Measurements from ENCODE around the gene EPB41L1. TPM values are rescaled to one million over a fixed set of nuclear protein-coding genes. Genes with fewer than 3 reads are reported as not detected.

EPB41L1 gene
- total RNA-seq, 1 experiment from 2014 or later, result 134 TPM

DNA sequence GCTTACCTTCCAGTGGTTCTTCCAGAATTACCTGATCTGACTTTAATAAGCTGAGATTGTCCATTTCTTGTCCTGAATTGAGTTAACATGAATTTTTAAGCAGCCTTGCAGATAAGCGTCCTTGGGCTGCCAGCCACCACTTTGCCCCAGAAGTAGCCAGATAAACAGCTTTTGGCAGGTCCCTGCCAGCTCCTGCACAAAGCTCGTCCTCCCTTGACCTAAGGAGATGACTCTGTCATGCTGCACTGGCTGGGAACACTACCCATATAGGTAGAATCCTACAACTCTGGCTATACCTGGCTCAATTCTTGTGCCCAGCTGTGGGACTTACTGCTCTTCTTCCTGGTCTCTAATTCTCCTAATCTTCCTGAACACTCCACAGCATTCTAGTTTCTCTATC lies 42.1 kb downstream of the EPB41L1 start:
- no peaks in the 10 kb centered on the region for H3K9me2 ChIP-seq (ENCODE audit: insufficient read depth)
- BruUV-seq (replicated peaks), result no TSS peak
- ChIA-PET POLR2A (ENCODE audit: unreplicated experiment) (interaction anchor here (0.5 to 0.6 kb wide), 2 partner anchors 75 to 454 kb away, joined by 3 to 4 read pairs; partner anchors contain the start of gene RBM39), CTCF (interaction anchor here (0.5 kb wide), 1 partner anchor 663 kb away, joined by 9 read pairs; no protein-coding TSS in a partner anchor)
- DNase-seq, result no peak
- H3K27me3 ChIP-seq (ENCODE audit: insufficient read depth, low read depth), result no peaks in the 10 kb centered on the region
- no peak for TF ChIP-seq EZH2 (IDR thresholded peaks at IDR 0.05; ENCODE audit: low read depth)
- TF ChIP-seq, protein P1, sequence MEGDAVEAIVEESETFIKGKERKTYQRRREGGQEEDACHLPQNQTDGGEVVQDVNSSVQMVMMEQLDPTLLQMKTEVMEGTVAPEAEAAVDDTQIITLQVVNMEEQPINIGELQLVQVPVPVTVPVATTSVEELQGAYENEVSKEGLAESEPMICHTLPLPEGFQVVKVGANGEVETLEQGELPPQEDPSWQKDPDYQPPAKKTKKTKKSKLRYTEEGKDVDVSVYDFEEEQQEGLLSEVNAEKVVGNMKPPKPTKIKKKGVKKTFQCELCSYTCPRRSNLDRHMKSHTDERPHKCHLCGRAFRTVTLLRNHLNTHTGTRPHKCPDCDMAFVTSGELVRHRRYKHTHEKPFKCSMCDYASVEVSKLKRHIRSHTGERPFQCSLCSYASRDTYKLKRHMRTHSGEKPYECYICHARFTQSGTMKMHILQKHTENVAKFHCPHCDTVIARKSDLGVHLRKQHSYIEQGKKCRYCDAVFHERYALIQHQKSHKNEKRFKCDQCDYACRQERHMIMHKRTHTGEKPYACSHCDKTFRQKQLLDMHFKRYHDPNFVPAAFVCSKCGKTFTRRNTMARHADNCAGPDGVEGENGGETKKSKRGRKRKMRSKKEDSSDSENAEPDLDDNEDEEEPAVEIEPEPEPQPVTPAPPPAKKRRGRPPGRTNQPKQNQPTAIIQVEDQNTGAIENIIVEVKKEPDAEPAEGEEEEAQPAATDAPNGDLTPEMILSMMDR (conservative IDR thresholded peaks at IDR 0.05), result no peak
- no peaks in the 10 kb centered on the region for H3K79me2 ChIP-seq (ENCODE audit: low read depth)
- H4K20me1 ChIP-seq (ENCODE audit: insufficient read depth), result no peaks in the 10 kb centered on the region
- no peaks in the 10 kb centered on the region for H3K4me1 ChIP-seq (replicated peaks; ENCODE audit: insufficient read depth)
- no peak overlapping the region for H3K27ac ChIP-seq
- no peaks in the 10 kb centered on the region for H3K36me3 ChIP-seq (ENCODE audit: low read depth)
- no peaks in the 10 kb centered on the region for H3F3A ChIP-seq (ENCODE audit: insufficient read depth, low read depth)
- H3K4me2 ChIP-seq, result no peak overlapping the region
- intact Hi-C loops (cut with micrococcal nuclease; ENCODE audit: unreplicated experiment), result no loop called here
- no peaks in the 10 kb centered on the region for H3K9me3 ChIP-seq (ENCODE audit: insufficient read depth, low read depth)
- no peak overlapping the region for H2AFZ ChIP-seq
- no peak overlapping the region for H3K4me3 ChIP-seq

DNA sequence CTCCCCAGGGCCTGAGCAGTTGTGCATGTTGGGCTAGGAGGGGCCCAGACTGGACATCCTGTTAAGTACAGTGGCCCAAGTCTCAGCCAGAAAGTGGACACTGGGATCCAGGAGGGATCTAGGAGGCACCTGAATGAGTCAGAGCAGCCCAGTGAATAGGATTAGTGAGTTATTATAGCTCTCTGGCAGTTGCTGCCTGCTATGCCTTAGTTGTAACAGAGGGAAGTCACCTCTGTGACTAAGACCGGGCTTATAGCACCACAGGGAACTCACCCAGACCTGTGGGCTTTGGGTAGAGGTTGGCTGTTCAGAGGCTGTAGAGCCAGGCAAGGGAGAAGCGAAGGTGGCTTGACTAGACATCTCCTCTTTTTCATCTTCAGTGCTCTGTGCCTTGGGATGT lies 42.7 kb downstream of the EPB41L1 start:
- intact Hi-C loops (cut with micrococcal nuclease; ENCODE audit: unreplicated experiment), result no loop called here
- CTCF ChIA-PET, result no interaction called here

DNA sequence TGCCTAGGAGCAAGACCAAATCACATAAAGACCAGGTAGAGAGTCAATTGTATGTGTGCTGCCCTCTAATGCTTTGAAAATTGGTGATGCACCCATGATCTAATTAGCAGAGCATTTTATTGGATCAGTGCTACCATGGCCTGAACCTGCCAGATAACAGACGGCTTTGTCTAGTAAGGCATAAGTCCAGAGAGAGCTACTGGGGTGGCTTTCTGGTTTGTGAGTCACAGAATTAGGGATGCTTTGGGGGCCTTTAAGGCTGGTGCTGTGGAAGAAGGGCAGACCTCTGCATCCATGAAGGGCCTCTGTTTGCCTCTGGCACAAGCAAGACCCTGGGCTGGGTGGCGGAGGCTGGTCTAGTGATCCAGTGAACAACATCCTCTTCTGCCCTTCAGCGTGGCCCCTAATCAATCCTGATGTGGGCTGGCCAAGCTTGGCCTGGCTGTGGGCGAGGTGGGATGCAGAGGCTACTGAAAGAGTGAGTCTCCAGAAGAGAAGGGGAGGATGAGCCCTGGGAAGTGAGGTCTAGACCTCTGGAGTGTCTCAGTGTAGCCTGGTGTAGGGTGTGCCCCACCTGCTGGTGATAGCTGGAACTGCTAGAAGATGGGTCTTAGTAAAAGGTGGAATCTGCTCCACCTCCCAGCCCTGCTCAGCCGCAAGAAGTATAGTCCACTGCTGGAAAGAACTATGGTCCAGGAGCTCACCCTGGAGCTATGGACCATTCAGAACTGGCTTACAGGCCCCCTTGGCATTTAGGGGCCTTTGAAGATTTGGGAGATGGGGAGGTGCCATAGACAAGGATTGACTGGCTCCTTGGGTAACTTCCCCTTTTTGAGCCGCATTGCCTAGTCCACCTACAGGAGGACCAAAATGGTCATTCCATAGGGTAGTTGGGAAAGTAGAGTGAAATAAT lies 45.1 kb downstream of the EPB41L1 start:
- TF ChIP-seq, protein P1 (conservative IDR thresholded peaks at IDR 0.05), result peak; percentile 94
- TF ChIP-seq EZH2 (IDR thresholded peaks at IDR 0.05; ENCODE audit: low read depth), result no peak
- H3K27ac ChIP-seq, result no peak overlapping the region
- H3F3A ChIP-seq (ENCODE audit: insufficient read depth, low read depth), result no peaks in the 10 kb centered on the region
- H3K9me3 ChIP-seq (ENCODE audit: insufficient read depth, low read depth), result no peaks in the 10 kb centered on the region
- H3K4me3 ChIP-seq, result no peak overlapping the region
- H3K27me3 ChIP-seq (ENCODE audit: insufficient read depth, low read depth), result no peaks in the 10 kb centered on the region
- no peaks in the 10 kb centered on the region for H3K79me2 ChIP-seq (ENCODE audit: low read depth)
- H3K9me2 ChIP-seq (ENCODE audit: insufficient read depth), result no peaks in the 10 kb centered on the region
- ChIA-PET POLR2A (ENCODE audit: unreplicated experiment) (no interaction called here), CTCF (interaction anchor here (0.5 to 1.4 kb wide), 4 partner anchors 43 to 312 kb away, joined by 3 to 9 read pairs (median 6); no protein-coding TSS in a partner anchor)
- H3K4me2 ChIP-seq, result no peak overlapping the region
- DNase-seq, result peak; percentile 53 to 79
- intact Hi-C loops (cut with micrococcal nuclease; ENCODE audit: unreplicated experiment), result loop anchor here (1.0 kb wide), 2 partner anchors 43 to 207 kb away; no protein-coding TSS in a partner anchor
- no peaks in the 10 kb centered on the region for H3K36me3 ChIP-seq (ENCODE audit: low read depth)
- H4K20me1 ChIP-seq (ENCODE audit: insufficient read depth), result no peaks in the 10 kb centered on the region
- no TSS peak for BruUV-seq (replicated peaks)
- H3K4me1 ChIP-seq (replicated peaks; ENCODE audit: insufficient read depth), result no peaks in the 10 kb centered on the region
- no peak overlapping the region for H2AFZ ChIP-seq

More for the DNA sequence above, 42.7 kb downstream of the EPB41L1 start:
- DNase-seq, result no peak
- Histone ChIP-seq H3K27ac (no peak overlapping the region), H3K36me3 (ENCODE audit: low read depth) (no peaks in the 10 kb centered on the region), H3K27me3 (ENCODE audit: insufficient read depth, low read depth) (no peaks in the 10 kb centered on the region), H4K20me1 (ENCODE audit: insufficient read depth) (no peaks in the 10 kb centered on the region), H3K9me2 (ENCODE audit: insufficient read depth) (no peaks in the 10 kb centered on the region), H3K9me3 (ENCODE audit: insufficient read depth, low read depth) (no peaks in the 10 kb centered on the region), H3K4me1 (replicated peaks; ENCODE audit: insufficient read depth) (no peaks in the 10 kb centered on the region), H2AFZ (no peak overlapping the region), H3K79me2 (ENCODE audit: low read depth) (no peaks in the 10 kb centered on the region), H3K4me3 (no peak overlapping the region), H3K4me2 (no peak overlapping the region), H3F3A (ENCODE audit: insufficient read depth, low read depth) (no peaks in the 10 kb centered on the region)
- BruUV-seq (replicated peaks), result no TSS peak
- TF ChIP-seq, protein P1 (conservative IDR thresholded peaks at IDR 0.05), result no peak
- TF ChIP-seq EZH2 (IDR thresholded peaks at IDR 0.05; ENCODE audit: low read depth), result no peak
- POLR2A ChIA-PET (ENCODE audit: unreplicated experiment), result interaction anchor here (0.5 to 0.6 kb wide), 2 partner anchors 75 to 455 kb away, joined by 3 to 4 read pairs; partner anchors contain the start of gene RBM39
